Stimulated activated naive CD4-positive, alpha-beta T cell treated with Interleukin-2 at 50 U/mL for 16 hours (primary cell): Measurements from ENCODE around the gene KIF1C.
A peak's percentile ranks its signal among the peaks of the same experiment; 100 is the strongest.

Experiments used
- DNase-seq: peaks from one replicate; lab custom pipeline; 2025; lab: John Stamatoyannopoulos, UW

KIF1C gene

GRCh38 chr17:4969047-4969550 is 28.7 kb upstream of the KIF1C start:
- DNase-seq, result peak; percentile 63

GRCh38 chr17:4969551-4970173 is 28.1 kb upstream of the KIF1C start:
- peak; percentile 63 for DNase-seq

- DNase-seq, result no peak
Measured at GRCh38 chr17:4970273-4970672, 27.5 kb upstream of the KIF1C start.

- no peak for DNase-seq
Measured at GRCh38 chr17:4971826-4972225, 25.9 kb upstream of the KIF1C start.

- no peak for DNase-seq
Measured at GRCh38 chr17:4972322-4972721, 25.4 kb upstream of the KIF1C start.

GRCh38 chr17:4972752-4973151 is 25.0 kb upstream of the KIF1C start:
- DNase-seq, result no peak

- DNase-seq, result no peak
Measured at GRCh38 chr17:4973256-4974114, 24.3 kb upstream of the KIF1C start.

- DNase-seq, result no peak
Measured at GRCh38 chr17:4974115-4974670, 23.6 kb upstream of the KIF1C start.

- DNase-seq, result no peak
Measured at GRCh38 chr17:4978726-4979125, 19.0 kb upstream of the KIF1C start.

GRCh38 chr17:4980644-4981216 is 17.0 kb upstream of the KIF1C start:
- no peak for DNase-seq

GRCh38 chr17:4982305-4982704 is 15.4 kb upstream of the KIF1C start:
- DNase-seq, result no peak

GRCh38 chr17:4986403-4986802 is 11.3 kb upstream of the KIF1C start:
- no peak for DNase-seq

GRCh38 chr17:4986951-4987766 is 10.6 kb upstream of the KIF1C start, which contains the start of gene CAMTA2:
TSS of gene CAMTA2 (minus strand) at chr17:4987675. CDS start at chr17:4986222, 1,453 bp downstream.
- peak; percentile 89 for DNase-seq

GRCh38 chr17:4987767-4988567 is 9.8 kb upstream of the KIF1C start:
- DNase-seq, result no peak

GRCh38 chr17:4994081-4994595 is 3.6 kb upstream of the KIF1C start:
- DNase-seq, result no peak

GRCh38 chr17:4998027-4998731 is 429 bp downstream of the KIF1C start:
- DNase-seq, result no peak

- DNase-seq, result no peak
Measured at GRCh38 chr17:4998732-4999429, 1.1 kb downstream of the KIF1C start.

GRCh38 chr17:4999430-5000093 is 1.8 kb downstream of the KIF1C start:
- DNase-seq, result no peak

GRCh38 chr17:5000237-5000639 is 2.5 kb downstream of the KIF1C start:
- no peak for DNase-seq
